GM12878 (cell line): Measurements from ENCODE around the gene ACADVL. TPM values are rescaled to one million over a fixed set of nuclear protein-coding genes. Genes with fewer than 3 reads are reported as not detected.
A peak's percentile ranks its signal among the peaks of the same experiment; 100 is the strongest.

Source experiments
- BHLHE40 ChIP-seq, 2 experiments: fragments of 450-650 bp in 1 of 2; IDR thresholded peaks; 2 replicates each; pipeline ENCODE4 v1.6.1; 2011 to 2017; ENCODE audit warnings: low read depth in 2 of 2, borderline replicate concordance in 1 of 2, improper control_type of control experiment in 1 of 2, low read length in 1 of 2, mild to moderate bottlenecking in 1 of 2
- EP300 ChIP-seq, 2 experiments: fragments of 150-350 bp in 1 of 2; IDR thresholded peaks; 2 replicates each; pipeline ENCODE4 v1.6.1; 2011 to 2012; ENCODE audit warnings: low read depth in 2 of 2, low read length in 2 of 2, borderline replicate concordance in 1 of 2, improper control_type of control experiment in 1 of 2, inconsistent platforms in 1 of 2; ENCODE audit not compliant: control insufficient read depth in 1 of 2
- HSF1 ChIP-seq: fragments of 150-350 bp; IDR thresholded peaks from 2 replicates; pipeline ENCODE4 v1.6.1; 2014; ENCODE audit warnings: mild to moderate bottlenecking, low read depth, low read length
- JUND ChIP-seq: IDR thresholded peaks from 2 replicates; pipeline ENCODE4 v1.6.1; 2012; ENCODE audit warnings: low read depth, mild to moderate bottlenecking, low read length, improper control_type of control experiment, moderate library complexity
- MEF2B ChIP-seq: fragments of 450-650 bp; IDR thresholded peaks from 2 replicates; pipeline ENCODE4 v1.6.1; 2018; ENCODE audit warnings: mild to moderate bottlenecking, moderate library complexity; ENCODE audit not compliant: partially characterized antibody, poor library complexity, severe bottlenecking
- MLLT1 ChIP-seq: fragments of 450-650 bp; IDR thresholded peaks from 2 replicates; pipeline ENCODE4 v1.6.1; 2016; ENCODE audit warnings: mild to moderate bottlenecking
- PAX5 ChIP-seq: IDR thresholded peaks from 2 replicates; pipeline ENCODE4 v1.6.1; 2011; ENCODE audit warnings: low read depth, low read length, borderline replicate concordance
- POLR2A ChIP-seq: IDR thresholded peaks from 2 replicates; pipeline ENCODE4 v1.6.1; 2011; ENCODE audit warnings: low read depth, mild to moderate bottlenecking, low read length
- SP1 ChIP-seq: IDR thresholded peaks from one replicate; pipeline ENCODE4 v1.6.1; 2011; ENCODE audit warnings: low read depth, low read length
- ZBTB11 ChIP-seq: fragments of 450-650 bp; formaldehyde crosslinking; IDR thresholded peaks from 2 replicates; pipeline ENCODE4 v1.5.0; 2022; ENCODE audit warnings: mild to moderate bottlenecking, missing genetic modification characterization
- polyA plus RNA-seq, 11 experiments: library from polyadenylated mRNA; depleted of rRNA in 4 of 11; unstranded in 6 of 11; stranded (reverse) in 5 of 11; fragments of >200 nt; fragmentation: Nextera tagmentation in 4 of 11; fragmentation: Illumina TruSeq in 1 of 11; extraction: Ambion mirVana in 4 of 11; extraction: Trizol in 1 of 11; gene quantifications; 1 replicate in 1 of 11; 2 replicates in 10 of 11; pipeline versions ENCODE4 v1.2.1 to v1.2.3, GENCODE V29; 2011 to 2016; ENCODE audit warnings: inconsistent platforms in 2 of 11, missing spikeins in 2 of 11, low read depth in 1 of 11
- total RNA-seq, 4 experiments: library from RNA; depleted of rRNA in 3 of 4; stranded (reverse); fragments of >200 nt in 3 of 4; fragmentation: Illumina TruSeq in 1 of 4; extraction: Trizol in 1 of 4; gene quantifications; 2 replicates each; pipeline versions ENCODE4 v1.2.1 to v1.2.3, GENCODE V29; 2013 to 2021

The ACADVL gene
- total and polyA plus RNA-seq, 10 of the 15 experiments (the other 5 are each of a cell fraction or from before 2014, with no cell fraction given): 25.4 to 232 (median 180) TPM

- TF ChIP-seq HSF1 (no peak), MLLT1 (peak; percentile 68; the same call in 1 of the 2 replicates), POLR2A (peak; percentile 47; the same call in 1 of the 2 replicates), ZBTB11 (no peak), JUND (no peak), SP1 (peak; percentile 77), MEF2B (peak; percentile 67), PAX5 (peak; percentile 86), BHLHE40 (IDR thresholded peaks at IDR 0.05; ENCODE audit: borderline replicate concordance in 1 of 2, low read depth in 2 of 2, low read length in 1 of 2) (peak; percentile 4 to 21; a peak in 2 of 4 replicates), EP300 (IDR thresholded peaks at IDR 0.05; ENCODE audit: borderline replicate concordance in 1 of 2, control insufficient read depth in 1 of 2, low read depth in 2 of 2, low read length in 2 of 2) (peak in 1 of 2 experiments; percentile 31; a peak in 1 of 4 replicates)
Measured at GRCh38 chr17:7204828-7205461, 14.8 kb upstream of the ACADVL start (continued).
